ENCODE results near the gene SAE1. TPM values are rescaled to one million over a fixed set of nuclear protein-coding genes. Genes with fewer than 3 reads are reported as not detected.
"Not testable (repeated sequence)": the region's sequence is repeated elsewhere in the genome, so short reads cannot be mapped to it uniquely, and the experiment has no call there.

SAE1 gene
- total RNA-seq, 1 donor from 2014 or later, result 137 TPM

DNA sequence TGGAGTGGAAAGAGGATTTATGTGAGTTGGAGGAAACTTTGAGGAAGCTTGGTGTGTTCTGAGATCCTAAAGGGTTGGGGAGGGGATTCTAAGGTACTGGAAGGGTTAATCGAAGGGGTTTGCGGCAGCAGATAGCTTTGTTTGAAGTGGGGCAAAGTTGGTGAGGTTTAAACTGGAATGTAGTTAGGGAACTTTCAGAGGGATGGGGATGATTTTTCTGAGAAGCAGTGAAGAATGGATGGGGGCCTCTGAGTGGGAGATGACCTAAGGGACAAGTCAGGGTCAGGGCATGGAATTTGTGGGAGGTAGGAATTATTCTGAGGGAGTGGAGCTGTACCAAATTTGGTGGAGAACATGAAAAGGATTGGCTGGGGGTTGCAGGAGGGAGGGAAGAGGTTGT, 3.9 kb downstream of the SAE1 start:
- H3K27me3 Mint-ChIP-seq (ENCODE audit: low read depth), result no peaks in the 10 kb centered on the region
- DNase-seq (ENCODE audit: low spot score in 2 of 2, unreplicated experiment in 2 of 2), result no peak
- H3K36me3 Mint-ChIP-seq, result peaks cover 14% of the 10 kb centered on the region
- H3K27ac Mint-ChIP-seq, result peak overlapping the region; percentile 99
- peaks cover 43% of the 10 kb centered on the region for H3K4me1 Mint-ChIP-seq
- TF ChIP-seq, protein P1, sequence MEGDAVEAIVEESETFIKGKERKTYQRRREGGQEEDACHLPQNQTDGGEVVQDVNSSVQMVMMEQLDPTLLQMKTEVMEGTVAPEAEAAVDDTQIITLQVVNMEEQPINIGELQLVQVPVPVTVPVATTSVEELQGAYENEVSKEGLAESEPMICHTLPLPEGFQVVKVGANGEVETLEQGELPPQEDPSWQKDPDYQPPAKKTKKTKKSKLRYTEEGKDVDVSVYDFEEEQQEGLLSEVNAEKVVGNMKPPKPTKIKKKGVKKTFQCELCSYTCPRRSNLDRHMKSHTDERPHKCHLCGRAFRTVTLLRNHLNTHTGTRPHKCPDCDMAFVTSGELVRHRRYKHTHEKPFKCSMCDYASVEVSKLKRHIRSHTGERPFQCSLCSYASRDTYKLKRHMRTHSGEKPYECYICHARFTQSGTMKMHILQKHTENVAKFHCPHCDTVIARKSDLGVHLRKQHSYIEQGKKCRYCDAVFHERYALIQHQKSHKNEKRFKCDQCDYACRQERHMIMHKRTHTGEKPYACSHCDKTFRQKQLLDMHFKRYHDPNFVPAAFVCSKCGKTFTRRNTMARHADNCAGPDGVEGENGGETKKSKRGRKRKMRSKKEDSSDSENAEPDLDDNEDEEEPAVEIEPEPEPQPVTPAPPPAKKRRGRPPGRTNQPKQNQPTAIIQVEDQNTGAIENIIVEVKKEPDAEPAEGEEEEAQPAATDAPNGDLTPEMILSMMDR (IDR thresholded peaks at IDR 0.05; ENCODE audit: unreplicated experiment), result no peak
- peaks cover 4% of the 10 kb centered on the region for H3K9me3 Mint-ChIP-seq
- peak overlapping the region; percentile 28 for H3K4me3 Mint-ChIP-seq

DNA sequence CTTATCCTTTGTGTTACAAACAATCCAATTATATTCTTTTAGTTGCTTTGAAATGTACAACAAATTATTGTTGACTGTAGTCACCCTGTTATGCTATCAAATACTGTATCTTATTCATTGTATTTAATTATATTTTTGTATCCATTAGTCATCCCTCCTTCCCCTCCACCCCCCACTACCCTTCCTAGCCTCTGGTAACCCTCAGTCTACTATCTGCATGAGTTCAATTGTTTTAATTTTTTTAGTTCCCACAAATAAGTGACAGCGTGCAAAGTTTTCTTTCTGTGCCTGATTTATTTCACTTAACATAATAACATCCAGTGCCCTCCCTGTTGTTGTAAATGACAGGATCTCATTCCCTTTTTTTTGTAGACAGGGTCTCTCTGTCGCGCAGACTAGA, 4.5 kb downstream of the SAE1 start:
- H3K4me1 Mint-ChIP-seq, result peaks cover 43% of the 10 kb centered on the region
- TF ChIP-seq, protein P1 (IDR thresholded peaks at IDR 0.05; ENCODE audit: unreplicated experiment), result no peak
- peaks cover 4% of the 10 kb centered on the region for H3K9me3 Mint-ChIP-seq
- H3K27me3 Mint-ChIP-seq (ENCODE audit: low read depth), result no peaks in the 10 kb centered on the region
- peak overlapping the region; percentile 85 for H3K27ac Mint-ChIP-seq
- DNase-seq (ENCODE audit: low spot score in 2 of 2, unreplicated experiment in 2 of 2), result no peak
- peaks cover 14% of the 10 kb centered on the region for H3K36me3 Mint-ChIP-seq
- H3K4me3 Mint-ChIP-seq, result peak overlapping the region; percentile 48

DNA sequence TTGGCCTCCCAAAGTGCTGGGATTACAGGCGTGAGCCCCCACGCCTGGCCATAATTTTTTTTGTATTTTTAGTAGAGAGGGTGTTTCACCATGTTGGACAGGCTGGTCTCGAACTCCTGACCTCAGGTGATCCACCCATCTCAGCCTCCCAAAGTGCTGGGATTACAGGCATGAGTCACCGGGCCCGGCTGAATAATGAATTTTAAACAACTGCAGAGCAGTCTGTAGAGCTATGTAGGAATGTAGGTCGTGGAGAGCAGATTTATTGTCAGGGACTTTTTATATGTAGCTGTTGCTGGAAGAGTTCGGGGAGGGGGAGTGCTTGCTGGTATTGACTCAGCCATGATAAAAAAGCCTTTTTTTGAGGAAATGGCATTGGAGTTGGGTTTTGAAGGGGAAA, 10.6 kb downstream of the SAE1 start:
- H3K27me3 Mint-ChIP-seq (ENCODE audit: low read depth), result not testable (repeated sequence)
- peaks cover 25% of the 10 kb centered on the region for H3K36me3 Mint-ChIP-seq
- H3K27ac Mint-ChIP-seq, result peak overlapping the region; percentile 96

DNA sequence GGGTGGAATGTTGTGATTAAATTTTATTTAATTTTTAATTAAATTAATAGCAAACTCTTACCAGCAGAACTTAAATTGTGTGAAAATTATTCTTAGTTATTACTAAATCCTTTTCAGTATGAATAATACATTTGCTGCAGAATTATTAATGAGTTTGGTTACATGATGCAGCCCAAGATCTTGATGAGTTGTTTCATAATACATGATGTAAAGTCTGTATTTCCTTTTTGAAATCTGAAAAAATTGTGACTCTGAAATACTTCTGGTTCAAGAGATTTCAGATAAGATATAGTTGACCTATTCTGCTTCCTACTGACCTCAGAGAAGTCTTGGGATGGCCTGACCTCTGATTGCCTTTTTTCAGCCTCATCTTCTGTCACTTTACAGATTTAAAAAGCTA, 11.1 kb downstream of the SAE1 start:
- peaks cover 26% of the 10 kb centered on the region for H3K4me1 Mint-ChIP-seq
- no peak for DNase-seq (ENCODE audit: low spot score in 2 of 2, unreplicated experiment in 2 of 2)
- no peaks in the 10 kb centered on the region for H3K9me3 Mint-ChIP-seq
- H3K36me3 Mint-ChIP-seq, result peaks cover 28% of the 10 kb centered on the region
- peak overlapping the region; percentile 96 for H3K27ac Mint-ChIP-seq
- TF ChIP-seq, protein P1 (IDR thresholded peaks at IDR 0.05; ENCODE audit: unreplicated experiment), result no peak
- no peaks in the 10 kb centered on the region for H3K27me3 Mint-ChIP-seq (ENCODE audit: low read depth)
- no peak overlapping the region for H3K4me3 Mint-ChIP-seq

More for the DNA sequence above, 10.6 kb downstream of the SAE1 start:
- not testable (repeated sequence) for H3K4me3 Mint-ChIP-seq, H3K9me3 Mint-ChIP-seq
- peaks cover 27% of the 10 kb centered on the region for H3K4me1 Mint-ChIP-seq
- peak in 1 of 2 experiments; percentile 53 for DNase-seq (ENCODE audit: low spot score in 2 of 2, unreplicated experiment in 2 of 2)

DNA sequence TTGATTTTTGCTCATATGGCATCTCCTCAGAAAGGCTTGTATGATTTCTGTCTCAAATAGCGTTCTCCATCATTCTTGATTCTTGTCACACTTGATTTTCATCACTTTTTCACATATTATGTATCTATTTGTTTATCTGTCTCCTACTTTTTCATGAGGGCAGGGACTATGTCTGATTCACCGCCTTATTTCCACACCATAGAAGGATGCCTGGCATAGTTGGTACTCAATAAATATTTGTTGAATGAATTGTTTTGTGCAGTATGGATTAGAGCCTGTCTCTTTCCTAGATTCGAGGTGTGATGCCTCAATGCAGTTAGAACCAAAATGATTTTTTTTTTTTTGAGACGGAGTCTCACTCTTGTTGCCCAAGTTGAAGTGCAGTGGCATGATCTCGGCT, 12.1 kb downstream of the SAE1 start:
- H3K9me3 Mint-ChIP-seq, result no peaks in the 10 kb centered on the region
- H3K4me1 Mint-ChIP-seq, result peaks cover 24% of the 10 kb centered on the region
- H3K4me3 Mint-ChIP-seq, result no peak overlapping the region
- DNase-seq (ENCODE audit: low spot score in 2 of 2, unreplicated experiment in 2 of 2), result no peak
- H3K27me3 Mint-ChIP-seq (ENCODE audit: low read depth), result no peaks in the 10 kb centered on the region
- TF ChIP-seq, protein P1 (IDR thresholded peaks at IDR 0.05; ENCODE audit: unreplicated experiment), result no peak
- peaks cover 32% of the 10 kb centered on the region for H3K36me3 Mint-ChIP-seq
- H3K27ac Mint-ChIP-seq, result peak overlapping the region; percentile 90

DNA sequence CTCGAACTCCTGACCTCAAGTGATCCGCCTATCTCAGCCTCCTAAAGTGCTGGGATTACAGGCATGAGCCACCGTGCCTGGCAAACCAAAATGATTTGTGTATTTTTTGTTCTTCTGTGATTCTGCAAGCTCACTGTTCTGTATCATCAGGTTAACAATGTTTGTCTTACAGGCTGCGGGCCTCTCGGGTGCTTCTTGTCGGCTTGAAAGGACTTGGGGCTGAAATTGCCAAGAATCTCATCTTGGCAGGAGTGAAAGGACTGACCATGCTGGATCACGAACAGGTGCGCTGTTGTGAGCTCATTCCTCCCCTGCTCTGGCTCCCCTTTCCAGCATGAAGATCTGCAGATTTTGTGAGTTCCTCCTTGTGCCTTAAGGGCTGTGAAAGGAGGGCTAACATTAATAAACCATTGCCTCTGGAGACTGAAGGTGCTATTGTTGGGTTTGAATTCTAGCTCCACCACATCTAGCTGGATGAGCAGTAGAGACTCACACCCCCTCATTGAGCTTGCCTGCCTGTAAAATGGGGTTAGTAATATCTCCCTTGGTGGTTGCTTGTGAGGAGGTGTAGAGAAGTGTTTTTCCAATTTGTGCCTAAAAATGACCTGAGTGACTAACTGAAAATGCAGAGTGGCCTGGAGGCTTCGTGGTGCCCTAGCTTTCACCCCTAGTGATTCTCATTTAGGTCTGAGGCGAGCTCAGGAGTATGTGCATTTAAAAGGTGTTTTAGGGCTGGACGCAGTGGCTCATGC, 12.9 kb downstream of the SAE1 start:
- TF ChIP-seq, protein P1 (IDR thresholded peaks at IDR 0.05; ENCODE audit: unreplicated experiment), result no peak
- DNase-seq (ENCODE audit: low spot score in 2 of 2, unreplicated experiment in 2 of 2), result no peak
- Mint-ChIP-seq H3K4me3 (no peak overlapping the region), H3K27ac (peak overlapping the region; percentile 90), H3K9me3 (no peaks in the 10 kb centered on the region), H3K4me1 (peaks cover 24% of the 10 kb centered on the region), H3K27me3 (ENCODE audit: low read depth) (no peaks in the 10 kb centered on the region), H3K36me3 (peaks cover 35% of the 10 kb centered on the region)

All from mesothelial cell of epicardium (in vitro differentiated cells).